ENCODE measurements around the gene GAGE10. TPM values are rescaled to one million over a fixed set of nuclear protein-coding genes. Genes with fewer than 3 reads are reported as not detected.

Gene GAGE10
- polyA plus RNA-seq, 2 of the 4 experiments (the other 2 are of a cell fraction): not detected

- TF ChIP-seq NPAS2 (CRISPR knock-in tag; IDR thresholded peaks at IDR 0.05; ENCODE audit: borderline replicate concordance) (no peak), KDM5A (IDR thresholded peaks at IDR 0.05) (no peak), KDM1A (IDR thresholded peaks at IDR 0.05; ENCODE audit: low read depth) (no peak)
Observed at GRCh38 chrX:49310371-49310770, 6.9 kb downstream of the GAGE10 start (continued).

- no peak overlapping the region for H3K4me3 ChIP-seq
- DNase-seq (ENCODE audit: low read depth in 1 of 2, low spot score in 1 of 2): no peak
- H3K27ac ChIP-seq: no peak overlapping the region
- ATAC-seq: no peak
- no peak for FAIRE-seq
- no peak for TF ChIP-seq BCL3 (IDR thresholded peaks at IDR 0.05)
- TF ChIP-seq MAZ (IDR thresholded peaks at IDR 0.05; ENCODE audit: borderline replicate concordance, low read depth, low read length): no peak
- TF ChIP-seq HES2 (IDR thresholded peaks at IDR 0.05): no peak
- no peak for TF ChIP-seq MYC (IDR thresholded peaks at IDR 0.05; ENCODE audit: borderline replicate concordance, low read length)
- no peak for TF ChIP-seq KDM5A (IDR thresholded peaks at IDR 0.05)
- TF ChIP-seq FOSL2 (IDR thresholded peaks at IDR 0.05): no peak
- no peak for TF ChIP-seq FOSL2 (CRISPR knock-in tag; IDR thresholded peaks at IDR 0.05)
- TF ChIP-seq FOSB (CRISPR knock-in tag; IDR thresholded peaks at IDR 0.05): no peak
- no peak for TF ChIP-seq HEYL (CRISPR knock-in tag; IDR thresholded peaks at IDR 0.05)
- no peak for TF ChIP-seq RCOR1 (IDR thresholded peaks at IDR 0.05; ENCODE audit: low read depth, low read length)
- TF ChIP-seq EP300 (IDR thresholded peaks at IDR 0.05): no peak
- no peak for TF ChIP-seq CTCF (IDR thresholded peaks at IDR 0.05)
- ChIA-PET POLR2A (no interaction called here), CTCF (no interaction called here)
- WGBS (ENCODE audit: missing lambda C conversion rate): 17% methylated on average over 2 of the region's 2 CpGs
- no peaks in the 10 kb centered on the region for H3K9me3 ChIP-seq
- no peak overlapping the region for H3K4me2 ChIP-seq
- no peaks in the 10 kb centered on the region for H3K4me1 ChIP-seq
Observed at GRCh38 chrX:49312176-49312575, 8.7 kb downstream of the GAGE10 start.

GRCh38 chrX:49316085-49316484, 12.6 kb downstream of the GAGE10 start:
- ChIA-PET CTCF (no interaction called here), POLR2A (no interaction called here)
- TF ChIP-seq BHLHE40 (IDR thresholded peaks at IDR 0.05; ENCODE audit: low read depth, low read length) (no peak), SMC3 (IDR thresholded peaks at IDR 0.05) (no peak), RNF2 (IDR thresholded peaks at IDR 0.05; ENCODE audit: borderline replicate concordance, low read depth) (no peak), JUNB (IDR thresholded peaks at IDR 0.05) (no peak), HOXB5 (CRISPR knock-in tag; IDR thresholded peaks at IDR 0.05) (no peak), ELK1 (IDR thresholded peaks at IDR 0.05; ENCODE audit: low read depth, low read length) (no peak), CTCF (IDR thresholded peaks at IDR 0.05) (no peak), EHF (CRISPR knock-in tag; IDR thresholded peaks at IDR 0.05) (no peak), HEYL (CRISPR knock-in tag; IDR thresholded peaks at IDR 0.05) (no peak), HDAC2 (IDR thresholded peaks at IDR 0.05) (no peak), HOXB13 (CRISPR knock-in tag; IDR thresholded peaks at IDR 0.05; ENCODE audit: low read depth) (no peak), E2F6 (IDR thresholded peaks at IDR 0.05; ENCODE audit: borderline replicate concordance, low read depth) (no peak), ZSCAN20 (CRISPR knock-in tag; IDR thresholded peaks at IDR 0.05) (no peak), NR3C1 (IDR thresholded peaks at IDR 0.05) (no peak), USF2 (IDR thresholded peaks at IDR 0.05) (no peak), ZNF302 (CRISPR knock-in tag; IDR thresholded peaks at IDR 0.05) (no peak)
- no peaks in the 10 kb centered on the region for H3K9me3 ChIP-seq
- H3K4me2 ChIP-seq: no peak overlapping the region
- WGBS (ENCODE audit: missing lambda C conversion rate): 28% methylated on average over 4 of the region's 4 CpGs
- ATAC-seq (no peak), DNase-seq (ENCODE audit: low read depth in 1 of 2, low spot score in 1 of 2) (no peak), FAIRE-seq (peak; percentile 7)
- no peak overlapping the region for H3K4me3 ChIP-seq
- H3K27ac ChIP-seq: no peak overlapping the region
- H3K4me1 ChIP-seq: no peaks in the 10 kb centered on the region
